ENCODE results near the gene PRDM5.

DNA sequence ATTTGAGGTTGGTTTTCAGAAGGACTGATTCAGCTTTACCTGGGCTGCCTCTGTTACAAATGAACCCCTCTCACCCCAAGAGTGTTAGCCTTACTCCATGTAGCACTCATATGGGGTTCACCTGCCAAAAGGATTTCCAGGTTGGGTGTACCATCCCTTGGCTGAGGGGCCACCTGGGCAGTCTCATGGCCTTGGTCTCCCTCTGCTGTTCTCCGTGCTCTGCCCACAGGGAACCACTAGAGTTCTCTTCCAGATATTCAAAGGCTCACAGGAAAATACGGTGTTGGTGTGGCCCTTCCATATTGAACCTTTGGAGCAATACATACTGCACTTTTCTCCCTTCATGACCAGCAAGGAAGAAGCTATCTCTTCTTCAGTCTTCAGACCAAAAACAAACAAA, 18.0 kb upstream of the PRDM5 start:
- TF ChIP-seq, protein P1, sequence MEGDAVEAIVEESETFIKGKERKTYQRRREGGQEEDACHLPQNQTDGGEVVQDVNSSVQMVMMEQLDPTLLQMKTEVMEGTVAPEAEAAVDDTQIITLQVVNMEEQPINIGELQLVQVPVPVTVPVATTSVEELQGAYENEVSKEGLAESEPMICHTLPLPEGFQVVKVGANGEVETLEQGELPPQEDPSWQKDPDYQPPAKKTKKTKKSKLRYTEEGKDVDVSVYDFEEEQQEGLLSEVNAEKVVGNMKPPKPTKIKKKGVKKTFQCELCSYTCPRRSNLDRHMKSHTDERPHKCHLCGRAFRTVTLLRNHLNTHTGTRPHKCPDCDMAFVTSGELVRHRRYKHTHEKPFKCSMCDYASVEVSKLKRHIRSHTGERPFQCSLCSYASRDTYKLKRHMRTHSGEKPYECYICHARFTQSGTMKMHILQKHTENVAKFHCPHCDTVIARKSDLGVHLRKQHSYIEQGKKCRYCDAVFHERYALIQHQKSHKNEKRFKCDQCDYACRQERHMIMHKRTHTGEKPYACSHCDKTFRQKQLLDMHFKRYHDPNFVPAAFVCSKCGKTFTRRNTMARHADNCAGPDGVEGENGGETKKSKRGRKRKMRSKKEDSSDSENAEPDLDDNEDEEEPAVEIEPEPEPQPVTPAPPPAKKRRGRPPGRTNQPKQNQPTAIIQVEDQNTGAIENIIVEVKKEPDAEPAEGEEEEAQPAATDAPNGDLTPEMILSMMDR (optimal IDR thresholded peaks at IDR 0.05 in 1 of 3, IDR thresholded peaks at IDR 0.05 in 1 of 3, conservative IDR thresholded peaks at IDR 0.05 in 1 of 3; ENCODE audit: extremely low read depth in 1 of 3, insufficient read depth in 2 of 3, low read length in 3 of 3), result no peak
- no peak for TF ChIP-seq EZH2 (IDR thresholded peaks at IDR 0.05; ENCODE audit: low read length)

Measured in keratinocyte (primary cell).